ENCODE measurements around the gene RND3. TPM values are rescaled to one million over a fixed set of nuclear protein-coding genes. Genes with fewer than 3 reads are reported as not detected.

The RND3 gene
- total RNA-seq, 1 donor from 2014 or later = 62.1 TPM

- no peak overlapping the region for H3K4me3 ChIP-seq
- H3K9me3 ChIP-seq = no peaks in the 10 kb centered on the region
- peaks cover 85% of the 10 kb centered on the region for H3K4me1 ChIP-seq
- no peak for TF ChIP-seq CTCF (IDR thresholded peaks at IDR 0.05)
- TF ChIP-seq POLR2AphosphoS5 (IDR thresholded peaks at IDR 0.05; ENCODE audit: insufficient read depth in 1 of 2, low read depth in 1 of 2) = no peak
- no peak for TF ChIP-seq POLR2A (IDR thresholded peaks at IDR 0.05)
- H3K27me3 ChIP-seq = no peaks in the 10 kb centered on the region
- intact Hi-C loops (cut with DNase I) = no loop called here
- peak overlapping the region; percentile 65 for H3K27ac ChIP-seq
- no peaks in the 10 kb centered on the region for H3K36me3 ChIP-seq
- DNase-seq (ENCODE audit: extremely low spot score in 2 of 2) = no peak
These were observed 6.3 kb downstream of the RND3 start for GRCh38 chr2:150480971-150481830.

- intact Hi-C loops (cut with DNase I) = no loop called here
- no peak overlapping the region for H3K4me3 ChIP-seq
- TF ChIP-seq POLR2A (IDR thresholded peaks at IDR 0.05) = no peak
- TF ChIP-seq CTCF (IDR thresholded peaks at IDR 0.05) = no peak
- TF ChIP-seq POLR2AphosphoS5 (IDR thresholded peaks at IDR 0.05; ENCODE audit: insufficient read depth in 1 of 2, low read depth in 1 of 2) = no peak
These were observed 7.2 kb downstream of the RND3 start for GRCh38 chr2:150480241-150480640.

GRCh38 chr2:150479075-150479915 is 8.2 kb downstream of the RND3 start:
- Histone ChIP-seq H3K4me3 (no peak overlapping the region), H3K27me3 (no peaks in the 10 kb centered on the region), H3K27ac (peak overlapping the region; percentile 67), H3K9me3 (no peaks in the 10 kb centered on the region), H3K4me1 (peaks cover 95% of the 10 kb centered on the region), H3K36me3 (peaks cover 0 to 4% of the 10 kb centered on the region in 2 donors)
- intact Hi-C loops (cut with DNase I) = no loop called here
- DNase-seq (ENCODE audit: extremely low spot score in 2 of 2) = no peak
- no peak for TF ChIP-seq POLR2AphosphoS5 (IDR thresholded peaks at IDR 0.05; ENCODE audit: insufficient read depth in 1 of 2, low read depth in 1 of 2)
- TF ChIP-seq POLR2A (IDR thresholded peaks at IDR 0.05) = no peak
- no peak for TF ChIP-seq CTCF (IDR thresholded peaks at IDR 0.05)

More at GRCh38 chr2:150480241-150480640, 7.2 kb downstream of the RND3 start:
- Histone ChIP-seq H3K9me3 (no peaks in the 10 kb centered on the region), H3K27ac (peak overlapping the region; percentile 67), H3K4me1 (peaks cover 95% of the 10 kb centered on the region), H3K36me3 (no peaks in the 10 kb centered on the region), H3K27me3 (no peaks in the 10 kb centered on the region)
- no peak for DNase-seq (ENCODE audit: extremely low spot score in 2 of 2)

GRCh38 chr2:150478200-150478974 is 9.1 kb downstream of the RND3 start:
- H3K9me3 ChIP-seq = no peaks in the 10 kb centered on the region
- H3K27me3 ChIP-seq = no peaks in the 10 kb centered on the region
- intact Hi-C loops (cut with DNase I) = no loop called here
- peaks cover 0 to 10% of the 10 kb centered on the region in 2 donors for H3K36me3 ChIP-seq
- no peak for DNase-seq (ENCODE audit: extremely low spot score in 2 of 2)
- no peak overlapping the region for H3K4me3 ChIP-seq
- H3K27ac ChIP-seq = peak overlapping the region; percentile 67
- H3K4me1 ChIP-seq = peaks cover 95% of the 10 kb centered on the region
- TF ChIP-seq CTCF (IDR thresholded peaks at IDR 0.05) (no peak), POLR2AphosphoS5 (IDR thresholded peaks at IDR 0.05; ENCODE audit: insufficient read depth in 1 of 2, low read depth in 1 of 2) (no peak), POLR2A (IDR thresholded peaks at IDR 0.05) (no peak)

Measured in vagina (tissue), 2 donors.